IMR-90 (cell line): ENCODE measurements around the gene MX1. TPM values are rescaled to one million over a fixed set of nuclear protein-coding genes. Genes with fewer than 3 reads are reported as not detected.

Experiments used
- ATAC-seq: fragments of 200-7000 bp; cut with Tn5 transposase; 2 replicates; pipeline ENCODE4 v1.9.1; 2020; ENCODE audit warnings: low read depth, mild to moderate bottlenecking, moderate library complexity
- BruUV-seq: library from RNA; stranded (reverse); fragments of 400-500 nt; replicated peaks from 2 replicates; lab custom pipeline; 2021; lab: Mats Ljungman, UMichigan
- CTCF ChIA-PET: fragments of 300-600 bp; formaldehyde crosslinking; extraction: SDS; loops from one replicate; lab custom pipeline; 2021; ENCODE audit warnings: antibody characterized with exemption; lab: Yijun Ruan, JAX
- POLR2A ChIA-PET: fragments of 300-600 bp; sonication (Branson Sonifier 250); formaldehyde crosslinking; loops from one replicate; lab custom pipeline; 2022; ENCODE audit warnings: antibody characterized with exemption; ENCODE audit not compliant: unreplicated experiment; lab: Charles Lee
- DNase-seq: peaks from one replicate; pipeline ENCODE4 v3.0.0; 2013
- H2AFZ ChIP-seq: replicated peaks from 2 replicates; pipeline ENCODE3; 2013; ENCODE audit warnings: low read length, mild to moderate bottlenecking; ENCODE audit not compliant: poor library complexity
- H2AK5ac ChIP-seq: 2 replicates; pipeline ENCODE4 v1.6.1; 2013; ENCODE audit warnings: low read depth, low read length, inconsistent platforms
- H2AK9ac ChIP-seq: replicated peaks from 2 replicates; pipeline ENCODE3; 2013; ENCODE audit warnings: mild to moderate bottlenecking, low read depth, low read length, moderate library complexity; ENCODE audit not compliant: poor library complexity
- H2BK120ac ChIP-seq: 2 replicates; pipeline ENCODE4 v1.6.1; 2013; ENCODE audit warnings: low read depth, low read length, inconsistent platforms
- H2BK15ac ChIP-seq: 3 replicates; pipeline ENCODE4 v1.6.1; 2013; ENCODE audit warnings: low read depth, low read length, inconsistent platforms
- H2BK20ac ChIP-seq: 2 replicates; pipeline ENCODE4 v1.6.1; 2013; ENCODE audit warnings: low read depth, mild to moderate bottlenecking, inconsistent platforms, low read length, moderate library complexity
- H2BK5ac ChIP-seq: 2 replicates; pipeline ENCODE4 v1.6.1; 2013; ENCODE audit warnings: mild to moderate bottlenecking, low read depth, low read length, inconsistent platforms; ENCODE audit not compliant: poor library complexity, severe bottlenecking
- H3K14ac ChIP-seq: replicated peaks from 2 replicates; pipeline ENCODE4 v1.6.1; 2013; ENCODE audit warnings: low read depth, low read length, inconsistent platforms
- H3K18ac ChIP-seq: 2 replicates; pipeline ENCODE4 v1.6.1; 2013; ENCODE audit warnings: low read depth, low read length, control low read depth
- H3K23ac ChIP-seq: 2 replicates; pipeline ENCODE4 v1.6.1; 2013; ENCODE audit warnings: low read depth, low read length, inconsistent platforms
- H3K27ac ChIP-seq: 2 replicates; pipeline ENCODE4 v1.5.1; 2013; ENCODE audit warnings: mild to moderate bottlenecking, control low read depth, low read length; ENCODE audit not compliant: insufficient read depth
- H3K27me3 ChIP-seq: 2 replicates; pipeline ENCODE4 v1.6.1; 2013; ENCODE audit warnings: low read length; ENCODE audit not compliant: control insufficient read depth, insufficient read depth
- H3K36me3 ChIP-seq: 2 replicates; pipeline ENCODE4 v1.6.1; 2013; ENCODE audit warnings: low read length, mixed read lengths; ENCODE audit not compliant: control insufficient read depth, insufficient read depth
- H3K4ac ChIP-seq: 2 replicates; pipeline ENCODE4 v1.6.1; 2013; ENCODE audit warnings: low read depth, low read length, inconsistent platforms
- H3K4me1 ChIP-seq: 2 replicates; pipeline ENCODE4 v1.6.1; 2013; ENCODE audit warnings: low read length, mixed read lengths; ENCODE audit not compliant: control insufficient read depth, insufficient read depth
- H3K4me2 ChIP-seq: 2 replicates; pipeline ENCODE4 v1.6.1; 2013; ENCODE audit warnings: low read depth, mild to moderate bottlenecking, control low read depth, low read length, moderate library complexity
- H3K4me3 ChIP-seq: 2 replicates; pipeline ENCODE4 v1.5.1; 2013; ENCODE audit warnings: low read depth, mild to moderate bottlenecking, control low read depth, low read length, moderate library complexity; ENCODE audit not compliant: insufficient read depth
- H3K56ac ChIP-seq: 2 replicates; pipeline ENCODE4 v1.6.1; 2013; ENCODE audit warnings: low read length, inconsistent platforms; ENCODE audit not compliant: insufficient read depth; ENCODE audit errors: extremely low read depth
- H3K79me1 ChIP-seq, 2 experiments: 2 replicates each; pipeline ENCODE4 v1.6.1; 2013; ENCODE audit warnings: low read length in 2 of 2, inconsistent platforms in 1 of 2, low read depth in 1 of 2
- H3K9ac ChIP-seq: 2 replicates; pipeline ENCODE4 v1.6.1; 2013; ENCODE audit warnings: low read depth, low read length, control low read depth
- H3K9me1 ChIP-seq: 2 replicates; pipeline ENCODE4 v1.6.1; 2013; ENCODE audit warnings: low read length, inconsistent platforms; ENCODE audit not compliant: insufficient read depth
- H3K9me3 ChIP-seq: 2 replicates; pipeline ENCODE4 v1.6.1; 2013; ENCODE audit warnings: low read length; ENCODE audit not compliant: control insufficient read depth, insufficient read depth
- H4K20me1 ChIP-seq: 2 replicates; pipeline ENCODE4 v1.6.1; 2013; ENCODE audit warnings: low read length, inconsistent platforms; ENCODE audit not compliant: insufficient read depth
- H4K5ac ChIP-seq: 2 replicates; pipeline ENCODE4 v1.6.1; 2013; ENCODE audit warnings: mild to moderate bottlenecking, low read depth, low read length, control low read depth
- H4K8ac ChIP-seq, 2 experiments: 2 replicates each; pipeline ENCODE4 v1.6.1; 2013; ENCODE audit warnings: low read depth in 2 of 2, low read length in 2 of 2, control low read depth in 1 of 2, inconsistent platforms in 1 of 2
- H4K91ac ChIP-seq: 2 replicates; pipeline ENCODE4 v1.6.1; 2013; ENCODE audit warnings: low read depth, low read length, inconsistent platforms; ENCODE audit not compliant: insufficient read depth
- BHLHE40 ChIP-seq: fragments of 150-350 bp; IDR thresholded peaks from 2 replicates; pipeline ENCODE4 v1.6.1; 2016; ENCODE audit warnings: mild to moderate bottlenecking, low read depth, low read length
- CEBPB ChIP-seq: IDR thresholded peaks from 2 replicates; pipeline ENCODE4 v1.6.1; 2012; ENCODE audit warnings: low read depth, low read length, improper control_type of control experiment
- NFE2L2 ChIP-seq: fragments of 150-350 bp; IDR thresholded peaks from 2 replicates; pipeline ENCODE4 v1.6.1; 2016; ENCODE audit warnings: low read depth, mild to moderate bottlenecking, low read length
- RFX5 ChIP-seq: IDR thresholded peaks from 2 replicates; pipeline ENCODE4 v1.8.0; 2012; ENCODE audit warnings: low read depth, mild to moderate bottlenecking, low read length, moderate library complexity
- WGBS, 2 experiments: methylation state at CpG; one replicate each; pipeline versions ENCODE4 v1.1.5 to v1.1.7; 2013; ENCODE audit warnings: missing lambda C conversion rate in 2 of 2; ENCODE audit not compliant: insufficient read length in 1 of 2; ENCODE audit errors: extremely low coverage in 2 of 2; 5-methylcytosine and 5-hydroxymethylcytosine counted together
- dilution Hi-C: fragments of 300-500 bp; cut with HindIII; formaldehyde crosslinking; loops from one replicate; pipeline ENCODE4 v1.14.3; 2018; ENCODE audit warnings: low sequenced_read_pairs; ENCODE audit not compliant: unreplicated experiment
- in situ Hi-C: fragments of 300-500 bp; cut with MboI; formaldehyde crosslinking; loops from 3 replicates; pipeline ENCODE4 v1.14.3; 2019; ENCODE audit warnings: low sequenced_read_pairs, inconsistent platforms, mixed read lengths
- intact Hi-C: fragments of 100-400 bp; cut with micrococcal nuclease; formaldehyde crosslinking; loops from 2 replicates; pipeline ENCODE4 v1.10.0; 2022
- polyA plus RNA-seq, 3 experiments: library from polyadenylated mRNA; depleted of rRNA; stranded (reverse); fragments of >200 nt; gene quantifications; 2 replicates each; pipeline ENCODE4 v1.2.3, GENCODE V29; 2012; ENCODE audit warnings: low replicate concordance in 1 of 3
- total RNA-seq: library from RNA; depleted of rRNA; stranded (reverse); fragments of >200 nt; gene quantifications from 2 replicates; pipeline ENCODE4 v1.2.3, GENCODE V29; 2012

MX1 gene
- total and polyA plus RNA-seq, 2 of the 4 experiments (the other 2 are of a cell fraction) = 1.0 to 2.5 TPM

- no peaks in the 10 kb centered on the region for H3K36me3 ChIP-seq
- DNase-seq (no peak), ATAC-seq (no peak)
- H3K9ac ChIP-seq = no peak overlapping the region
- H3K14ac ChIP-seq = no peak overlapping the region
- H4K20me1 ChIP-seq = no peaks in the 10 kb centered on the region
- no peak overlapping the region for H4K91ac ChIP-seq
- ChIA-PET POLR2A (no interaction called here), CTCF (no interaction called here)
- WGBS, 2 experiments = 90% methylated on average over 2 of the region's 16 CpGs; no CpG with 5 or more reads in 1 of the 2 experiments
- no peak overlapping the region for H3K18ac ChIP-seq
- no peak overlapping the region for H4K8ac ChIP-seq
- dilution Hi-C loops (no loop called here), intact Hi-C loops (no loop called here), in situ Hi-C loops (no loop called here)
- no peak overlapping the region for H3K23ac ChIP-seq
- H3K79me1 ChIP-seq = no peaks in the 10 kb centered on the region
- no peak overlapping the region for H2AK9ac ChIP-seq
- H3K9me1 ChIP-seq = no peaks in the 10 kb centered on the region
- BruUV-seq = no TSS peak
- H4K5ac ChIP-seq = no peak overlapping the region
- no peak overlapping the region for H2BK5ac ChIP-seq
- peaks cover 2% of the 10 kb centered on the region; the same call in 1 of the 2 replicates for H3K27me3 ChIP-seq
- H3K4ac ChIP-seq = no peak overlapping the region
- H3K4me3 ChIP-seq = no peak overlapping the region
- no peak overlapping the region for H3K27ac ChIP-seq
- H2BK120ac ChIP-seq = no peak overlapping the region
- H2AFZ ChIP-seq = no peak overlapping the region
- no peak overlapping the region for H2AK5ac ChIP-seq
- no peak overlapping the region for H2BK20ac ChIP-seq
- no peak overlapping the region for H3K56ac ChIP-seq
- no peak overlapping the region for H2BK15ac ChIP-seq
- H3K4me2 ChIP-seq = no peak overlapping the region
- H3K4me1 ChIP-seq = no peaks in the 10 kb centered on the region
- H3K9me3 ChIP-seq = no peaks in the 10 kb centered on the region
- TF ChIP-seq NFE2L2 (no peak), RFX5 (no peak), CEBPB (no peak), BHLHE40 (no peak)
Measured at GRCh38 chr21:41398831-41399230, 27.2 kb upstream of the MX1 start.
